ENCODE data around the gene MCHR1.

GRCh38 chr22:40728731-40729189 is 49.5 kb downstream of the MCHR1 start:
- TF ChIP-seq SP1 (IDR thresholded peaks at IDR 0.05; ENCODE audit: low read depth) = no peak
- TF ChIP-seq REST (IDR thresholded peaks at IDR 0.05; ENCODE audit: low read depth) = no peak
